ENCODE results near the gene MED29.

Gene MED29

DNA sequence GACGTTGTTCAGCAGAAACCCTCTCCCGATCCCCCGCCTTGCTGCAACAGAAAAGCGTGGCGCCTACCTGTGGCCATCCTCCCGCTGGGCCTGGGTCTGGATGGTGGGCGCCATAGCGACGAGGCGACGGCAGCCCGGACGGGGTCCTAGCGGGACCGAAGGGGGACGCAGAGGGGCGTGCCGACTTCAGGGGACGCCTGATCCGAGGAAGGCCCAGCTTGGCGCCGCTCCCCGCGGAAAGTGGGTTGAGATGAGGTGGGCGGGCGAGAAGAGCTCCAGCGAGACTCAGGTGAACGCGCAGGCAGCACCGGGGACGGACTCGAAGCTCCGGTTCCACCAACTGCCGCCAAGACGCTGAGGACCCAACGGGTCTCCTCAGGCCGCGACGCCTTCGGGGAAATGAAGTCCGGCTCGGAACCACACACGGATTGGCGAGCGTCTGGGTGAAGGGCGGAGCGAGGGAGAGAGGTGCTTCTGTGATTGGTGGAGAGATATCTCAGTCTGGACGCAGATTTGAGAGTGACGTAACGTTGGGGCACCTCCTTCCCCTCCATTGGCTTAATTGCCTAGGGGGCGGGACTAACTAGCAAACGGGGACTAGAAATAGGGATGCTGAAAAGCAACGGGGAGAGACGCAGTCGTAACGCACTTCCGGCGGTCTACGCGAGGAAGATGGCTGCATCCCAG is at the start of gene MED29, which contains the start of gene PAF1:
MED29 (plus strand) TSS at position 628 of the 687 bp plus-strand sequence; CDS start at position 673, 45 bp downstream.
PAF1 (minus strand) TSS at position 356 of the 687 bp plus-strand sequence; CDS start at position 114, 242 bp downstream.
- DNase-seq (ENCODE audit: low spot score) = peak; percentile 98

DNA sequence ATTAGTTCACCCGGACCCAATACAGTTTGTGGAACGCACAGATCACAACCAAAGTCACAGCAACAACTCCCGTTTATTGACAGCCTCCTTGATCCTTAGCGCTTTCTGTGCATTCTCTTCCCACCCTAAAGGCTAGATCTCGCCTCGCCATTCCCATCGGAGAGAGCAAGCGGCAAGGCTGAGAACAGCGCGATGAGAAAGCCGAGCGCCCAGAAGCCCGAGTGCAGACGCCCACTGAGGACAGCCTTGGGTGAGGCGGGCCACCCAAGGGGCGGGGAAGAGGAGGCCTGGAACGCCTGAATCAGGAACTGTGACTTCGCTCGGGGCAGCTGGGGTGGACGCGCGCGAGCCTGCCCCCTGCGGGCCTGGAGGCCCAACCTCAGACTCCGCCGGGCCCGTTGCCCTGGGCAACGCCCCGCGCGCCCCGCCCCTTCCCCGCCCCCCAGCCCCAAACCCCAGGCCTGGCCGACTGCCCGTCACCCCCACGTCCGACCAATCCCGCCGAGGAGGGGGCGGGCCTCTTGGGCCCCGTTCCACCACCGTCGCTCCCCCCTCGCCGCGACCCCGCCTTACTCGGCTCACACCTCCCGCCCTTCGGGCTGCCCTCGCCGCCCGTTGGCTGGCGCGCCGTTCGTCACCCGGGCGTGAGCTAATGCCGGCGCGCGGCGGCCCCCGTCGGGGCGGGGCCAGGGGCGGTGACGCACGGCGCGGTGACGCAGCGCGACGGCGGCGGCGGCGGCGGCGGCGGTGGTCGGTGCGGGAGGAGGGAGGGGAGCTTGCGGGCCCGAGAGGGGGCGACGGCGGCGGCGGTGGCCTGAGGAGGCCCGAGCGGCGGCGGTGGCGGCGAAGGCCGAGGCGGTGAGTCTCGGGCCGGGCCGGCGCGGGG is 49.2 kb upstream of the MED29 start, which contains the start of gene SAMD4B:
SAMD4B (plus strand) TSS at position 703 of the 886 bp plus-strand sequence. CDS start 14,473 bp downstream, outside the sequence.
- DNase-seq (ENCODE audit: low spot score) = peak; percentile 98

DNA sequence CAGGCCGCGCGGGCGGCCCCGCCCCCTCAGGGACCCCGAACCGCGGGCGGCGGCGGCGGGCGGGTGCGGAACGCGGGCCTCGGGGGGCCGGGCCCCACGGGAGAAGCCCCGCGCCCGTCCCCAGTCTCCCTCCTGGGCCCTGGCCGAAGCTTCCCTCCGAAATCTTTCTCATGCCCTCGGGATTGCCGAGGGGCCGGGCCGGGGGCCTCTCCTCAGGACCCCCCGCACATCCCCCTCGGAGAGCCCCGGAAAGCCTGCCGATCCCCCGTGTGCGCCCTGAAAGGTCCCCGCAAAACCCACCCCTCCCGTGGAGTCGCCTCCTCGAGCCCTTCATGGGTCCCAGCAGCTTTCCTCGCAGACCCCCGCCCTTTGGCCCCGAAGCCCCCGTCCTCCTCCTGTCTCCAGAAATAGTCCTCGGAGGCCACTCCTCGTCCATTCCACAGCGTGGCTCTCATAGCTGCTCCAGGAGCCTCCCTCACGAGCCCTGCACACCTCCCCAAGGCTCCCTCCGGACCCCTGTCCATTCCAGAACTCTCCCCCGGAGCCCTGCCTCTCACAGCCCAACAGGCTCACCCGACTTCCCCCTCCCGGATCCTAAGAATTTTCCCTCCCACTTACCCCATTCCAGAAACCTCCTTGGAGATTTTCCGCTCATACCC is 48.4 kb upstream of the MED29 start:
- DNase-seq (ENCODE audit: low spot score) = no peak

DNA sequence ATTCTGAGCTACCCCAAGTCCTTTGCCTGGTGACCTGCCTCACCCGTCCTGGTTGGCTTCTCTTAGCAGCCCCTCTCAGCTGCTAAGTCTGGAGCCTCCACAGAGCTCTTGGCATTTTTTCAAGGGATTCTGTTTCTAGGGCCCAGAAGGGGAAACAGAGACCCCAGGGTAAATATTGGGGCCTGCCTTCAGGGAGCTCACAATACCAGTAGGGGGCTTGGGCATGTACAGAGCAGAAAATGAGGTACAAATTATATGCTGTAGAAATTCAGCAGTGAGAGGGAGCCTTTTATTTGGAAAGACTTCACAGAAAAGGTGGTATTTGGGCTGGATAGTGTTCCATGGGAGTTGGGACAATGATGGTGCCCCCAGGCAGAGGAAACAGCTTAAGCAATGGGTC is 45.2 kb upstream of the MED29 start:
- DNase-seq (ENCODE audit: low spot score) = no peak

DNA sequence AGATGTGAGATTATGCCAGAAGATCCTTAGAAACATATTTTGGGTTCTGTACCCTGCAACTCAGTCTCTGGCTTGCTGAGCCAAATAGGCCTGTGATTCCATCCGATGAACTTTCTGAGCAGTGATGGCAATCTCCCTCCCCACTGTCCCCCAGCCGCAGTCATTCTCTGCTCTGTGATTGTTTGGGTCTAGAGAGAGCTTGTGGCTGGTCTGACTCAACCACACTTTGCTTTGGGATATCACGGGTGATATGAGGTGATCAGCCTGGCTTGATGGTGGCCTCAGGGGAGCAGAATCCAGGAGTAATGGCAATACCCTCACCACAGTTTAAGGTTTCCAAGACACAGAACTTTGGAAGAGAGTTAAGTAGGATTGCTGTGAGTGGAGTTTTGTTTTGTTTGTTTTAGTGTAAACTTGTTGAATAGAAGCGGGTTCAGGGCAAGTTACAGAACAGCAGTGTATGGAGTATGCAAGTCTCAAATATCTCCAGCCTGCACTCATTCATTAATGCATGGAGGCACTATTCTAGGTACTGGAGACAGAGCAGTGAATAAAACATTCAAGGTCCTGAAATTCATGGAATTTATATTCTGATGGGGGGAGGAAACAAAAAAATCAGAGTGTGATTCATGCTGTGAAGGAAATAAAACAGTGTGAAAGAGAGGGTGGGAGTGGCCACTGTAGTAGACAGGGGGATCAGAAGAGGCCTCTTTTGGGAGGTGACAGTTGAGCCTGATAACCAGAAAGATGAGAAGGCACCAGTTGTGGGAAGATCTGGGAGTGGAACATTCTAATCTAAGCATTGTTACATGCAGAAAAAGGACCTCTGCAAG is 43.6 kb upstream of the MED29 start:
- no peak for DNase-seq (ENCODE audit: low spot score)

GRCh38 chr19:39349326-39349725 is 41.9 kb upstream of the MED29 start:
- DNase-seq (ENCODE audit: low spot score) = no peak

- no peak for DNase-seq (ENCODE audit: low spot score)
Observed at GRCh38 chr19:39350156-39350555, 41.0 kb upstream of the MED29 start.

- no peak for DNase-seq (ENCODE audit: low spot score)
Observed at GRCh38 chr19:39351537-39352064, 39.6 kb upstream of the MED29 start.

DNA sequence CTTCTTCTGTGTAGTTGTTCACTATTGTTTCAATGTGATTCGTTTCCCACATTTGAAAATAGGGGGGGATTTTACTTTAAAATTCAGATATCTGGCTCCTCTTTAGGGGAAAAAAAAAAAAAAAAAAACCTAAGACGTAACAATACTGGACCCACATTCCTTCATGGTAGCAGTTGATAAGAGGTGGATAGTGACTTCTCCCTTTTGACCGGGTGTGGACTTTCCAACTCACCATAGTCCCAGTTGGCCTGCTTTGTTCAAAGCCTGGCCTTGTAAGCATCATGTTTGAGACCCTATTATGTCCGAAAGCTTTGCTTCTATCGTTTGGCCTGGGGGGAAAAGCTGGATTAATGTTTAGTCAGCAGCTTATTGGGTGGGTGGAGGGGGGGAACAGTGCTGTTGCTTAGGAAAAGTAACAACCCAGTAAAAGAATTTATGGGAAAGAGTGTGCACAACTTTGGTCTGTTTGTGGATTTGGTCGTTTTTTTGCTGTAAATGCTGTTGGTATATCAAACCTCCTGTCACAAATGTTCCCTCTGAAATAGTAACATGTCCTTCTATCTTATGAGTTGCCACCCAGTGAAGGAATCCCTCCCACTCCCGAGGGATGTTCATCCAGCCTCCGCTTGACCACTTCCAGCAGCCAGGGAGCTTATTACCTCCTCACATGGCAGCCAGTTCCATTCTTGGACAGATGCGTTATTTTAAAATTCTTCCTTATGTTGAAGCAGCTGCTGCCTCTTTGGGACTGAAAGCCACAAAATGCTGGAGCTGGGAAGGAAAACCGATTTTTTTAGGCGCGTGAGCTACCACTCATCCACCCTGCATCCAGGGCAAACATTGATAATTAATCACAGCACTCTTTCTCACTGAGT is 38.6 kb upstream of the MED29 start:
- DNase-seq (ENCODE audit: low spot score) = no peak

GRCh38 chr19:39355253-39355652 is 35.9 kb upstream of the MED29 start:
- DNase-seq (ENCODE audit: low spot score) = no peak

DNA sequence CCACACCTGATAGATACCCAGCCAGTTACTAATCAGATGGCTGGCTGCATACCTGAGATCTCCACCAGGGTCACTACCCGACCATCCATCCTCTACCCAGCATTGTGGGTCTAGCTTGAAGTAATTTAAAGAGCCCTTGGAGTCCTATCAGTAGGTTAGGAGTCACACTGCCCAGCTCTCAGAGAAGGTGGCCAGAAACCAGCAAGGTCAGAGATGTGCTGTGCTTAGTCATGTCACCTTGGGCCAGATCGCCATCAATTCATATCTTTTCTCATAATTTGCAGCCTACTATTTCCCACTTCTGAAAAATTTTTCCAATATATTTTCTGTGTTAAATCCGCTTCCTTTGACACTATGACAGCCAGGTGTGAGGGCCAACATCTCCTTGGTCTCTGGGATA is 35.1 kb upstream of the MED29 start:
- DNase-seq (ENCODE audit: low spot score) = no peak

- no peak for DNase-seq (ENCODE audit: low spot score)
Observed at GRCh38 chr19:39356647-39357046, 34.5 kb upstream of the MED29 start.

- DNase-seq (ENCODE audit: low spot score) = no peak
Observed at GRCh38 chr19:39359026-39359425, 32.2 kb upstream of the MED29 start.

GRCh38 chr19:39360599-39360998 is 30.6 kb upstream of the MED29 start:
- DNase-seq (ENCODE audit: low spot score) = no peak

- no peak for DNase-seq (ENCODE audit: low spot score)
Observed at GRCh38 chr19:39362682-39363657, 28.2 kb upstream of the MED29 start.

GRCh38 chr19:39363901-39364457 is 27.2 kb upstream of the MED29 start:
- DNase-seq (ENCODE audit: low spot score) = no peak

DNA sequence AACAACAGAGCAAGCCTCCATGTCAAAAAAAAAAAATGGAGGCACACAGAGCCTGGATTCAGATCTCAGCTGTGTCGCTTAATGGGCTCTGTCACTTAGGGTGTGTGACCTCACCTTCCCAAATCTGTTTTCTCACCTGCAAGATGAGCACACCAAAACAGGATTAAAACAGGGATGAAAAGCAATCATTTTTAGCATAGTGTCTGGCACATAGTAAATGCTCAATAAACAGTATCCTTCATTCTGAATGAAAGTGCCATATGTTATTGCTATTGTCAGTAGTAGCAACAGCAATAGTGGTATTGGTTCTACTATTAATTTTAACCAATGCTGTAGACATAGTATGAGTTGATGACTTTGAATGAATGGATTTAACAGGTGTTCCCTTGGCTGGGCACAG is 25.6 kb upstream of the MED29 start:
- no peak for DNase-seq (ENCODE audit: low spot score)

DNA sequence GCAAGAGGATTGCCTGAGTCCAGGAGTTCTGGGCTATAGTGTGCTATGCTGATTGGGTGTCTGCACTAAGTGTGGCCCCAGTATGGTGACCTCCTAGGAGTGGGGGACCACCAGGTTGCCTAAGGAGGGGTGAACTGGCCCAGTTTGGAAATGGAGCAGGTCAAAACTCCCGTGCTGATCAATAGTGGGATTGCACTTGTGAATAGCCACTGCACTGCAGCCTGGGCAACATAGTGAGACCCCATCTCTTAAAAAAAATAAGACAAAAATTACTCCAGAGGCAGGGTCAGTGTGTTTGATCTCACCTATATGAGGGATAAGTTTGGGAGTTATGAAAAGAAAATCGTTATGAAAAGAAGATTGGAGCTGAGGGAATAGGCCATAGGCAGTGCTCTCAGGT is 22.0 kb upstream of the MED29 start:
- no peak for DNase-seq (ENCODE audit: low spot score)

DNA sequence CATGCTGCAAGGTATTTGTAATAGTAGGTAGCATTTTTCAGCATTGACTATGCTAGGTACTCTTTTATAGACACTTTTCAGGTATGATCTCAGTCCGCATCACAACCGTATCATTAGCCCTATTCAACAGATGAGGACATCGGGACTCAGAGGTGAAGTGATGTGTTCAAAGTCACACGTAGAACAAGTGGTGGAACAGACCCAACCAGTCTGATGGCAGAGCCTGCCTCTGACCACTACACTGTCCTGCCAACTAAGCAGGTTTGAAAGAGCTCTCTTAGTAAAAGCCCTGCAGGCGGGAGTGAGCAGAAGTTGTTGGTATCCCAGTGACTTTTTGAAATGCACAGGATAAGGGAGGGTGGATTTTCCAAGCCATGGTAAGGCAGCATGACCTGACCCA is 20.4 kb upstream of the MED29 start:
- no peak for DNase-seq (ENCODE audit: low spot score)
